ENCODE results near the gene ZNF3. TPM values are rescaled to one million over a fixed set of nuclear protein-coding genes. Genes with fewer than 3 reads are reported as not detected.
A peak's percentile ranks its signal among the peaks of the same experiment; 100 is the strongest.

The ZNF3 gene
- polyA plus RNA-seq, 10 donors: 21.1 to 31.0 (median 26.7) TPM

- no peak for DNase-seq
These were observed 30.4 kb upstream of the ZNF3 start for GRCh38 chr7:100111914-100112313.

- no peak for DNase-seq
These were observed 29.6 kb upstream of the ZNF3 start for GRCh38 chr7:100111156-100111555.

- no peak for DNase-seq
These were observed 28.1 kb upstream of the ZNF3 start for GRCh38 chr7:100109521-100110163.

GRCh38 chr7:100107890-100108289, 26.4 kb upstream of the ZNF3 start:
- no peak for DNase-seq

GRCh38 chr7:100107125-100107737, 25.7 kb upstream of the ZNF3 start:
- DNase-seq: no peak

GRCh38 chr7:100106633-100107032, 25.1 kb upstream of the ZNF3 start:
- DNase-seq: no peak

GRCh38 chr7:100105534-100105933, 24.0 kb upstream of the ZNF3 start:
- DNase-seq: no peak

GRCh38 chr7:100102950-100103840, 21.7 kb upstream of the ZNF3 start:
- DNase-seq: no peak

- DNase-seq: peak; percentile 98 to 100 (median 99)
These were observed 19.7 kb upstream of the ZNF3 start, which contains the start of the genes AP4M1 and MCM7 for GRCh38 chr7:100101016-100101862. AP4M1 (plus strand) TSS chr7:100101643; CDS start chr7:100101715, 72 bp downstream. MCM7 (minus strand) TSS chr7:100101397; CDS start chr7:100101294, 103 bp downstream.

GRCh38 chr7:100100420-100101015, 19.0 kb upstream of the ZNF3 start:
- DNase-seq: peak; percentile 97 to 99 (median 97)

GRCh38 chr7:100099452-100099851, 17.9 kb upstream of the ZNF3 start:
- DNase-seq: no peak

- no peak for DNase-seq
These were observed 17.4 kb upstream of the ZNF3 start for GRCh38 chr7:100098913-100099312.

GRCh38 chr7:100095704-100096103, 14.2 kb upstream of the ZNF3 start:
- DNase-seq: no peak

GRCh38 chr7:100095289-100095688, 13.8 kb upstream of the ZNF3 start:
- DNase-seq: no peak

GRCh38 chr7:100093925-100094486, 12.5 kb upstream of the ZNF3 start:
- no peak for DNase-seq

GRCh38 chr7:100093498-100093897, 12.0 kb upstream of the ZNF3 start:
- no peak for DNase-seq

- no peak for DNase-seq
These were observed 11.5 kb upstream of the ZNF3 start for GRCh38 chr7:100093054-100093453.

- no peak for DNase-seq
These were observed 10.1 kb upstream of the ZNF3 start for GRCh38 chr7:100091411-100092181.

- DNase-seq: no peak
These were observed 9.2 kb upstream of the ZNF3 start for GRCh38 chr7:100090527-100091410.

Data from muscle of back (tissue), 11 donors.